GM18520 (cell line): ENCODE results near the gene CYFIP1.

ENCODE experiments used
- ATAC-seq: cut with Tn5 transposase; IDR thresholded peaks from one replicate; pipeline ENCODE4 v1.9.1; 2021; ENCODE audit not compliant: unreplicated experiment

CYFIP1 gene

DNA sequence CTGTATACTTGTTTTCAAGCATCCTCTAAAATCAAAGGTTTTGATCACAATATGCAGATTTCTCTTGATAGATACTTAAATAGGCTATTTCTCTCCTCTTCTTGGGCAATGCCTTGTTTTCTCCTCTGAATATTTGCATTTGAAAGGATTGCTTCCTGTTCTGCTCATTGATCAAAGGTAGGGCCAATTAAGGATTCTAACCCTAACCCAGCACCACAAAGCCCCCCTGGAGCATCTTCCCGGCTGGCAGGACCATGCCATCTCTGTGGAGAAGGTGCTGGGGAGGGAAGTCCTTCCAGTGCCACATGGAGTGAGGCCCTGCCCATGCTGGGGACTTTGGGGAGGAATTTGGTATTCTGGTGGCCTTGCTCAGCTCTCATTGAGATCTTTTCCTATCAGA, 153.0 kb downstream of the CYFIP1 start:
- no peak for ATAC-seq

- ATAC-seq, result no peak
Observed at GRCh38 chr15:22823495-22824128, 156.6 kb downstream of the CYFIP1 start.

DNA sequence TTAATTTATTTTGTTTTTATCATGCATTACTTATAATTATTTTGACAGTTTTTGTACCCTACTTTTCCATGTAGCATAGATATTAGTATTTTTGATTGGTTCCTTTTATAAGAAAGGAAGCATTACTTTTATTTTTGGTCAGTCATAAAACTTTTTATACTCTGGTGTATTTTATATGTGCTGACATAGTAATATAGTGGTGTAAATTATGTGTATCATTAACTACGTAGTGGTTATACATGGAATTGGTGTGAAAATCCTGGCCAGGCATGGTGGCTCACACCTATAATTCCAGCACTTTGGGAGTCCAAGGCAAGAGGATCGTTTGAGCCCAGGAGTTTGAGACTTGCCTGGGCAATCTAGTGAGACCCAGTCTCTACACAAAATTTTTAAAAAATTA, 160.5 kb downstream of the CYFIP1 start:
- no peak for ATAC-seq
